HG02840 (cell line): ENCODE results near the gene HS6ST2.

Source experiments
- ATAC-seq: cut with Tn5 transposase; IDR thresholded peaks from one replicate; pipeline ENCODE4 v1.9.1; 2021; ENCODE audit warnings: mild to moderate bottlenecking, moderate library complexity, moderate number of reproducible peaks; ENCODE audit not compliant: unreplicated experiment, low FRiP score

Gene HS6ST2

DNA sequence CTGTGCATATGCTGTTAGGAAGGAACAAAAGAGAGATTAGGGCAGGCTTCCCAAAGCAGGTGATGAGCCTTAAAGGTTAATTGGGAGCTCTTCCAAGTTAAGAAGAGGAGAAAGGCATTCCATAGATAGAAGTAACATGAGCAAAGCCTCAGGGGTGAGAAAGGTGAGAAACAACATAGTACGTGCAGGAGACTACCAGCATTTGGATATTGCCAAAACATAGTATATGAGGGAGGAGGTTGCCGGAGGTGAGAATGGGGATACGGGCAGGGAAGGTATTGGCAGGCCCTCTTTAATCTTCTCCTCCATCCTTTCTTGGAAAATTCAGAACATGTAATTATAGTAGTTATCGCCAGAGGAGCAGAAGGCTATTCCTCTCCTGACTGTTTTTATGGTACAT lies 373.5 kb downstream of the HS6ST2 start:
- ATAC-seq = no peak

DNA sequence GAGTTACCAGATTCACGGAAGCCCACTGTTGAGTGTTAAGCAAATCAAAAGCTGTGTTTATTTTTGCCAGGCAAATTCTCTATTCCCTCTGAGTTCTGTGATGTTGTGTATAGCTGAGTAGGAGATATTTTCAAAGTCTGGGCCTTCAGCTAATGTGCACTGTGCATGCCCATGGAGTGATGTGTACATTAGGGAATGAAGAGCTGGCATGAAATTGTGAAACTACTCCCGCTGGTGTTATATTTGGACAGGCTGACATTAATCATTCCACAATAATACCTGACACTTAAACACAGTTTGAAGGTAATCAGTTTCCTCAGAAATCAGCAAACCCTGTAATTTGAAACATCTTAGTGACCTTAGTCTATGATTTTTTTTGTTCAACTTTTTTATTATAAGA lies 381.5 kb downstream of the HS6ST2 start:
- no peak for ATAC-seq
